H1 (cell line): ENCODE measurements around the gene CLIC3. TPM values are rescaled to one million over a fixed set of nuclear protein-coding genes. Genes with fewer than 3 reads are reported as not detected.

Experiments used
- ASH2L ChIP-seq: fragments of 200-600, 300-600 bp; sonication (generic); IDR thresholded peaks from one replicate; pipeline ENCODE4 v1.7.1; 2017; ENCODE audit warnings: low read length
- BCL11A ChIP-seq, 2 experiments: IDR thresholded peaks; one replicate each; pipeline ENCODE4 v1.6.1; 2011; ENCODE audit warnings: low read depth in 2 of 2, low read length in 2 of 2, mild to moderate bottlenecking in 2 of 2
- CHD2 ChIP-seq: IDR thresholded peaks from 2 replicates; pipeline ENCODE4 v1.6.1; 2012; ENCODE audit warnings: low read length, improper control_type of control experiment
- EP300 ChIP-seq, 2 experiments: IDR thresholded peaks; 1 replicate in 1 of 2; 2 replicates in 1 of 2; pipeline ENCODE4 v1.6.1; 2011 to 2012; ENCODE audit warnings: low read depth in 2 of 2, low read length in 2 of 2, mild to moderate bottlenecking in 2 of 2, borderline replicate concordance in 1 of 2, inconsistent platforms in 1 of 2, moderate library complexity in 1 of 2
- EZH2 ChIP-seq: fragments of 200-600 bp; sonication (generic); IDR thresholded peaks from 2 replicates; pipeline ENCODE4 v1.7.1; 2012; ENCODE audit warnings: low read depth, mild to moderate bottlenecking, moderate library complexity, low read length, inconsistent platforms; ENCODE audit not compliant: severe bottlenecking
- HDAC2 ChIP-seq, 2 experiments: fragments of 300-600 bp in 1 of 2; sonication (generic) in 1 of 2; IDR thresholded peaks; 2 replicates each; pipeline ENCODE4 v1.6.1; 2011 to 2012; ENCODE audit warnings: low read depth in 2 of 2, low read length in 2 of 2, mild to moderate bottlenecking in 2 of 2, moderate library complexity in 2 of 2, borderline replicate concordance in 1 of 2, inconsistent platforms in 1 of 2
- MAFK ChIP-seq: IDR thresholded peaks from 2 replicates; pipeline ENCODE4 v1.6.1; 2012; ENCODE audit warnings: low read depth, mild to moderate bottlenecking, improper control_type of control experiment, low read length
- MAX ChIP-seq: IDR thresholded peaks from 2 replicates; pipeline ENCODE4 v1.6.1; 2012; ENCODE audit warnings: inconsistent platforms
- PHF8 ChIP-seq: fragments of 200-600 bp; sonication (generic); conservative IDR thresholded peaks from 2 replicates; pipeline ENCODE4 v1.7.1; 2012; ENCODE audit warnings: low read depth, mild to moderate bottlenecking, inconsistent platforms, low read length, moderate library complexity
- RAD21 ChIP-seq, 2 experiments: IDR thresholded peaks in 1 of 2; conservative IDR thresholded peaks in 1 of 2; 2 replicates each; pipeline ENCODE4 v1.6.1; 2011; ENCODE audit warnings: low read depth in 2 of 2, low read length in 2 of 2, improper control_type of control experiment in 1 of 2, inconsistent platforms in 1 of 2, mild to moderate bottlenecking in 1 of 2, moderate library complexity in 1 of 2
- RXRA ChIP-seq: IDR thresholded peaks from 2 replicates; pipeline ENCODE4 v1.6.1; 2011; ENCODE audit warnings: low read depth, mild to moderate bottlenecking, low read length, moderate library complexity; ENCODE audit not compliant: insufficient read depth
- SIRT6 ChIP-seq: IDR thresholded peaks from one replicate; pipeline ENCODE4 v1.7.1; 2012; ENCODE audit warnings: low read length, inconsistent platforms
- SIX5 ChIP-seq: IDR thresholded peaks from 2 replicates; pipeline ENCODE4 v1.6.1; 2011; ENCODE audit warnings: mild to moderate bottlenecking, low read depth, low read length
- TCF12 ChIP-seq: IDR thresholded peaks from 2 replicates; pipeline ENCODE4 v1.6.1; 2011; ENCODE audit warnings: low read depth, mild to moderate bottlenecking, low read length
- TEAD4 ChIP-seq: IDR thresholded peaks from 2 replicates; pipeline ENCODE4 v1.6.1; 2012; ENCODE audit warnings: low read depth, low read length, inconsistent platforms, mixed read lengths
- polyA plus RNA-seq, 7 experiments: library from polyadenylated mRNA; depleted of rRNA in 3 of 7; stranded (reverse) in 5 of 7; unstranded in 2 of 7; fragments of >200 nt in 5 of 7; fragments of 200-250 nt in 2 of 7; gene quantifications; 1 replicate in 5 of 7; 2 replicates in 1 of 7; 4 replicates in 1 of 7; pipeline versions ENCODE4 v1.2.1 to v1.2.3, GENCODE V29; 2011 to 2013; ENCODE audit warnings: missing spikeins in 2 of 7, mixed read lengths in 2 of 7
- total RNA-seq: library from RNA; stranded (reverse); fragmentation: NEBNext Ultra II Directional; extraction: Animal tissue kit (Norgen Biotek cat#: 25700); gene quantifications from 2 replicates; pipeline ENCODE4 v1.2.1, GENCODE V29; 2021

The CLIC3 gene
- total and polyA plus RNA-seq, 2 of the 8 experiments (the other 6 are each of a cell fraction or from before 2014, with no cell fraction given), result 0.12 TPM; not detected in 1

- TF ChIP-seq SIX5, result no peak
- TF ChIP-seq ASH2L, result no peak
- TF ChIP-seq MAFK, result no peak
- no peak for TF ChIP-seq TEAD4
- TF ChIP-seq EZH2, result no peak
- TF ChIP-seq CHD2, result no peak
- no peak for TF ChIP-seq RXRA
- peak; percentile 76; the same call in 1 of the 2 replicates for TF ChIP-seq MAX
- no peak for TF ChIP-seq HDAC2 (IDR thresholded peaks at IDR 0.05; ENCODE audit: borderline replicate concordance in 1 of 2, low read depth in 2 of 2, low read length in 2 of 2)
- no peak for TF ChIP-seq TCF12
- TF ChIP-seq EP300 (IDR thresholded peaks at IDR 0.05; ENCODE audit: borderline replicate concordance in 1 of 2, low read depth in 2 of 2, low read length in 2 of 2), result no peak
- TF ChIP-seq PHF8, result no peak
- TF ChIP-seq RAD21 (IDR thresholded peaks at IDR 0.05 in 1 of 2, conservative IDR thresholded peaks at IDR 0.05 in 1 of 2; ENCODE audit: low read depth in 2 of 2, low read length in 2 of 2), result peak; percentile 65 to 83
- TF ChIP-seq BCL11A (IDR thresholded peaks at IDR 0.05; ENCODE audit: low read depth in 2 of 2, low read length in 2 of 2), result no peak
- no peak for TF ChIP-seq SIRT6
These were observed 20.7 kb downstream of the CLIC3 start (continued) for GRCh38 chr9:136975644-136976043.
